Stomach (tissue), 4 donors: ENCODE data around the gene FCHSD2.

Source experiments
- EP300 ChIP-seq: sonication (generic); formaldehyde crosslinking; IDR thresholded peaks from one replicate; pipeline ENCODE4 v1.6.1; 2017; ENCODE audit warnings: antibody characterized with exemption
- POLR2A ChIP-seq, 4 donors: fragments of 450-650 bp; IDR thresholded peaks; one replicate each; pipeline ENCODE4 v1.6.1; 2016; ENCODE audit warnings: antibody characterized with exemption in 4 of 4, control low read depth in 2 of 4, mild to moderate bottlenecking in 1 of 4, moderate library complexity in 1 of 4
- POLR2AphosphoS5 ChIP-seq, 3 donors: sonication (generic); formaldehyde crosslinking; IDR thresholded peaks; one replicate each; pipeline ENCODE4 v1.6.1; 2016; ENCODE audit warnings: antibody characterized with exemption in 3 of 3
- TF ChIP-seq, protein P1 (sequence below), 7 experiments: fragments of 450-650 bp in 4 of 7; fragments of 200-600 bp in 3 of 7; sonication (generic) in 3 of 7; IDR thresholded peaks; one replicate each; pipeline ENCODE4 v1.5.1; 2016 to 2019; ENCODE audit warnings: antibody characterized with exemption in 7 of 7, control low read depth in 2 of 7, mild to moderate bottlenecking in 1 of 7

DNA sequence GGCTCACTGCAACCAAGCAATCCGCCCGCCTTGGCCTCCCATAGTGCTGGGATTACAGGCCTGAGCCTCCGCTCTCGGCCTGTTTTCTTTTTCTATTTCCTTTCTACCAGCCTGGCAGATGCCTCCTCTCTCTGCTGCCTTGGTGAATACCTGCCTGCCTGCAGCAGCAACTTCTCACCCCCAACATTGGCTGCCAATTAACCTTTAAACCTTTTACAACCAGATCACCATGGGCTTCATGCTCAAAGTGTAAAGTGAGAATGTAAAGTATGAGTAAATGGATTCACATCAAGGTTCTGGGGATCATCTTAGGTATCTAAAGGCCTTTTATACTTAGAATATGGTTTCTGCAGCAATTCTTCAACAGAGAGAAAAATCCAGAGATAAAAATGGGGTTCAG lies 13.0 kb upstream of the FCHSD2 start:
- TF ChIP-seq, protein P1, sequence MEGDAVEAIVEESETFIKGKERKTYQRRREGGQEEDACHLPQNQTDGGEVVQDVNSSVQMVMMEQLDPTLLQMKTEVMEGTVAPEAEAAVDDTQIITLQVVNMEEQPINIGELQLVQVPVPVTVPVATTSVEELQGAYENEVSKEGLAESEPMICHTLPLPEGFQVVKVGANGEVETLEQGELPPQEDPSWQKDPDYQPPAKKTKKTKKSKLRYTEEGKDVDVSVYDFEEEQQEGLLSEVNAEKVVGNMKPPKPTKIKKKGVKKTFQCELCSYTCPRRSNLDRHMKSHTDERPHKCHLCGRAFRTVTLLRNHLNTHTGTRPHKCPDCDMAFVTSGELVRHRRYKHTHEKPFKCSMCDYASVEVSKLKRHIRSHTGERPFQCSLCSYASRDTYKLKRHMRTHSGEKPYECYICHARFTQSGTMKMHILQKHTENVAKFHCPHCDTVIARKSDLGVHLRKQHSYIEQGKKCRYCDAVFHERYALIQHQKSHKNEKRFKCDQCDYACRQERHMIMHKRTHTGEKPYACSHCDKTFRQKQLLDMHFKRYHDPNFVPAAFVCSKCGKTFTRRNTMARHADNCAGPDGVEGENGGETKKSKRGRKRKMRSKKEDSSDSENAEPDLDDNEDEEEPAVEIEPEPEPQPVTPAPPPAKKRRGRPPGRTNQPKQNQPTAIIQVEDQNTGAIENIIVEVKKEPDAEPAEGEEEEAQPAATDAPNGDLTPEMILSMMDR (IDR thresholded peaks at IDR 0.05): no peak
- TF ChIP-seq POLR2A (IDR thresholded peaks at IDR 0.05) (no peak), POLR2AphosphoS5 (IDR thresholded peaks at IDR 0.05) (no peak), EP300 (no peak)
